Measurements from ENCODE around the gene LOXL3. TPM values are rescaled to one million over a fixed set of nuclear protein-coding genes. Genes with fewer than 3 reads are reported as not detected.

Gene LOXL3
- total and polyA plus RNA-seq, 2 donors (not counting 1 experiment from before 2014, with no cell fraction given): 0.97 to 1.2 TPM

DNA sequence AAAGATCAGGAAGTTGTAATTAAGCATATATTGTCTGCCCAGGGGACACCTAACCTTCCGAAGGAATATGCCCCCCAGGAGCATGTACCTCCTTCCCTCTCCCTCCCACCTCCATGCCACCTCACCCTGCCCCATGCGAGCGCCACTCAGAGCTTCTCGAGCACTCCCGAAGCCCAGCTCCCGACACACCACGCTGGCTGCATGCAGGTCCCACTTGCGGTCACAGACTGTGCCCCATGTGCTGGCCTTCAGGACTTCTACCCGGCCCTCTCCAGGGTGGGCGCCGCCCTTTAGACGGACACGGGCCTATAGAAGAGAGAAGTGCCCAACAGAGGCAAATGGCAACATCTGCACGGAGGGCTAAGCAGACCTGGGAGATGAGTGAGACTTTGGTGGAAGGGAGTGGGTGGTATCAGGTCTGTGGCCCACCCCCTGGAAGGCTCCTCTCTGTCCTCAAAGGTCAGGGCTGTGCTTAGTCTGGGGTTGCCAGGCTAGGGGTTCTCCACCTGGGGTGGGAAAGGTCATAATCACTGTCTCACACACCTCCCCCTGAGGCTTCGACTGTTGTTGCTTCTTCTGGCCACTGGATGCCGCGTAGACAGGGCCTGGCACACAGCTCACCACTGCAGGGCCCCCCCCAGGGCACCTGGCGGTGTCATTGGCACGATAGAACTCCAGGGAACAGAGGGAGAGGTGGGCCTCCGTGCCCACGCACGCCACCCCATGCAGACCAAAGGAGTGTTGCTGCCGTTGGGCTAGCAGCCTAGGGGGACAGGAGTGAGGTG, 17.4 kb downstream of the LOXL3 start:
- intact Hi-C loops (cut with micrococcal nuclease): no loop called here
- Histone ChIP-seq H3K4me2 (replicated peaks; ENCODE audit: low read depth, low read length, poor library complexity, severe bottlenecking) (no peak overlapping the region), H3K9me3 (ENCODE audit: control extremely low read depth in 1 of 3, control insufficient read depth in 2 of 3, insufficient read depth in 1 of 3, low read length in 2 of 3) (no peaks in the 10 kb centered on the region), H3K4me3 (ENCODE audit: control extremely low read depth in 1 of 5, extremely low read depth in 1 of 5, insufficient read depth in 1 of 5, low read depth in 2 of 5, low read length in 4 of 5) (no peak overlapping the region), H3K36me3 (replicated peaks in 1 of 2; ENCODE audit: control extremely low read depth in 1 of 2, control insufficient read depth in 1 of 2, extremely low read depth in 1 of 2, insufficient read depth in 2 of 2, low read length in 1 of 2) (peaks cover 0 to 20% of the 10 kb centered on the region in 2 experiments), H3K27me3 (replicated peaks in 1 of 4; ENCODE audit: control extremely low read depth in 1 of 4, control insufficient read depth in 3 of 4, insufficient read depth in 4 of 4, low read length in 3 of 4) (no peaks in the 10 kb centered on the region), H3K4me1 (ENCODE audit: control insufficient read depth in 2 of 2, insufficient read depth in 2 of 2, low read length in 2 of 2) (peaks cover 25 to 39% of the 10 kb centered on the region in 2 donors), H3K27ac (ENCODE audit: low read length in 2 of 2) (no peak overlapping the region), H4K20me1 (ENCODE audit: control insufficient read depth, insufficient read depth, low read length, poor library complexity, severe bottlenecking) (no peaks in the 10 kb centered on the region), H2AFZ (ENCODE audit: insufficient read depth, low read depth, low read length, poor library complexity, severe bottlenecking) (no peak overlapping the region), H3K79me2 (ENCODE audit: control insufficient read depth, insufficient read depth, low read length) (peaks cover 7% of the 10 kb centered on the region), H3K9ac (ENCODE audit: low read length) (no peak overlapping the region)
- POLR2A ChIA-PET: interaction anchor here (1.0 kb wide), 1 partner anchor 20 kb away, joined by 3 read pairs; no protein-coding TSS in a partner anchor
- WGBS (ENCODE audit: insufficient coverage): 93% methylated on average over 14 of the region's 23 CpGs
- Mint-ChIP-seq H3K9me3 (ENCODE audit: insufficient read depth) (no peaks in the 10 kb centered on the region), H3K4me3 (no peak overlapping the region), H3K4me1 (peaks cover 39% of the 10 kb centered on the region), H3K27ac (peak overlapping the region; percentile 50), H3K27me3 (no peaks in the 10 kb centered on the region)
- CTCF ChIA-PET: interaction anchor here (0.8 kb wide), 1 partner anchor 9 kb away, joined by 3 read pairs; no protein-coding TSS in a partner anchor
- TF ChIP-seq, protein P1, sequence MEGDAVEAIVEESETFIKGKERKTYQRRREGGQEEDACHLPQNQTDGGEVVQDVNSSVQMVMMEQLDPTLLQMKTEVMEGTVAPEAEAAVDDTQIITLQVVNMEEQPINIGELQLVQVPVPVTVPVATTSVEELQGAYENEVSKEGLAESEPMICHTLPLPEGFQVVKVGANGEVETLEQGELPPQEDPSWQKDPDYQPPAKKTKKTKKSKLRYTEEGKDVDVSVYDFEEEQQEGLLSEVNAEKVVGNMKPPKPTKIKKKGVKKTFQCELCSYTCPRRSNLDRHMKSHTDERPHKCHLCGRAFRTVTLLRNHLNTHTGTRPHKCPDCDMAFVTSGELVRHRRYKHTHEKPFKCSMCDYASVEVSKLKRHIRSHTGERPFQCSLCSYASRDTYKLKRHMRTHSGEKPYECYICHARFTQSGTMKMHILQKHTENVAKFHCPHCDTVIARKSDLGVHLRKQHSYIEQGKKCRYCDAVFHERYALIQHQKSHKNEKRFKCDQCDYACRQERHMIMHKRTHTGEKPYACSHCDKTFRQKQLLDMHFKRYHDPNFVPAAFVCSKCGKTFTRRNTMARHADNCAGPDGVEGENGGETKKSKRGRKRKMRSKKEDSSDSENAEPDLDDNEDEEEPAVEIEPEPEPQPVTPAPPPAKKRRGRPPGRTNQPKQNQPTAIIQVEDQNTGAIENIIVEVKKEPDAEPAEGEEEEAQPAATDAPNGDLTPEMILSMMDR (IDR thresholded peaks at IDR 0.05): no peak
- no peak for TF ChIP-seq EZH2 (IDR thresholded peaks at IDR 0.05; ENCODE audit: borderline replicate concordance, insufficient read depth, low read depth, low read length, poor library complexity, severe bottlenecking)
- DNase-seq (no peak), ATAC-seq (ENCODE audit: low read depth) (no peak)

GRCh38 chr2:74535440-74535965, 18.2 kb downstream of the LOXL3 start:
- H3K36me3 ChIP-seq (replicated peaks in 1 of 2; ENCODE audit: control extremely low read depth in 1 of 2, control insufficient read depth in 1 of 2, extremely low read depth in 1 of 2, insufficient read depth in 2 of 2, low read length in 1 of 2): peaks cover 0 to 20% of the 10 kb centered on the region in 2 experiments
- H3K27me3 ChIP-seq (replicated peaks in 1 of 4; ENCODE audit: control extremely low read depth in 1 of 4, control insufficient read depth in 3 of 4, insufficient read depth in 4 of 4, low read length in 3 of 4): no peaks in the 10 kb centered on the region
- Mint-ChIP-seq H3K9me3 (ENCODE audit: insufficient read depth) (no peaks in the 10 kb centered on the region), H3K4me3 (no peak overlapping the region), H3K4me1 (peaks cover 44% of the 10 kb centered on the region), H3K27me3 (no peaks in the 10 kb centered on the region), H3K27ac (peak overlapping the region; percentile 10)
- no peak overlapping the region for H3K27ac ChIP-seq (ENCODE audit: low read length in 2 of 2)
- 92% methylated on average over 10 of the region's 10 CpGs for WGBS (ENCODE audit: insufficient coverage)
- H4K20me1 ChIP-seq (ENCODE audit: control insufficient read depth, insufficient read depth, low read length, poor library complexity, severe bottlenecking): no peaks in the 10 kb centered on the region
- H3K9ac ChIP-seq (ENCODE audit: low read length): no peak overlapping the region
- H3K4me1 ChIP-seq (ENCODE audit: control insufficient read depth in 2 of 2, insufficient read depth in 2 of 2, low read length in 2 of 2): peaks cover 33 to 48% of the 10 kb centered on the region in 2 donors
- CTCF ChIA-PET: interaction anchor here (0.8 kb wide), 1 partner anchor 10 kb away, joined by 3 read pairs; no protein-coding TSS in a partner anchor
- H2AFZ ChIP-seq (ENCODE audit: insufficient read depth, low read depth, low read length, poor library complexity, severe bottlenecking): no peak overlapping the region
- POLR2A ChIA-PET: interaction anchor here (1.0 kb wide), 1 partner anchor 19 kb away, joined by 3 read pairs; no protein-coding TSS in a partner anchor
- DNase-seq (no peak), ATAC-seq (ENCODE audit: low read depth) (no peak)
- intact Hi-C loops (cut with micrococcal nuclease): no loop called here
- no peak for TF ChIP-seq EZH2 (IDR thresholded peaks at IDR 0.05; ENCODE audit: borderline replicate concordance, insufficient read depth, low read depth, low read length, poor library complexity, severe bottlenecking)
- TF ChIP-seq, protein P1 (IDR thresholded peaks at IDR 0.05): no peak
- H3K4me2 ChIP-seq (replicated peaks; ENCODE audit: low read depth, low read length, poor library complexity, severe bottlenecking): no peak overlapping the region
- H3K79me2 ChIP-seq (ENCODE audit: control insufficient read depth, insufficient read depth, low read length): peaks cover 16% of the 10 kb centered on the region
- H3K4me3 ChIP-seq (ENCODE audit: control extremely low read depth in 1 of 5, extremely low read depth in 1 of 5, insufficient read depth in 1 of 5, low read depth in 2 of 5, low read length in 4 of 5): no peak overlapping the region
- no peaks in the 10 kb centered on the region for H3K9me3 ChIP-seq (ENCODE audit: control extremely low read depth in 1 of 3, control insufficient read depth in 2 of 3, insufficient read depth in 1 of 3, low read length in 2 of 3)
